HG03571 (cell line): ENCODE data around the gene KRT80.

Source experiments
- ATAC-seq: cut with Tn5 transposase; IDR thresholded peaks from one replicate; pipeline ENCODE4 v1.9.1; 2021; ENCODE audit not compliant: unreplicated experiment

KRT80 gene

DNA sequence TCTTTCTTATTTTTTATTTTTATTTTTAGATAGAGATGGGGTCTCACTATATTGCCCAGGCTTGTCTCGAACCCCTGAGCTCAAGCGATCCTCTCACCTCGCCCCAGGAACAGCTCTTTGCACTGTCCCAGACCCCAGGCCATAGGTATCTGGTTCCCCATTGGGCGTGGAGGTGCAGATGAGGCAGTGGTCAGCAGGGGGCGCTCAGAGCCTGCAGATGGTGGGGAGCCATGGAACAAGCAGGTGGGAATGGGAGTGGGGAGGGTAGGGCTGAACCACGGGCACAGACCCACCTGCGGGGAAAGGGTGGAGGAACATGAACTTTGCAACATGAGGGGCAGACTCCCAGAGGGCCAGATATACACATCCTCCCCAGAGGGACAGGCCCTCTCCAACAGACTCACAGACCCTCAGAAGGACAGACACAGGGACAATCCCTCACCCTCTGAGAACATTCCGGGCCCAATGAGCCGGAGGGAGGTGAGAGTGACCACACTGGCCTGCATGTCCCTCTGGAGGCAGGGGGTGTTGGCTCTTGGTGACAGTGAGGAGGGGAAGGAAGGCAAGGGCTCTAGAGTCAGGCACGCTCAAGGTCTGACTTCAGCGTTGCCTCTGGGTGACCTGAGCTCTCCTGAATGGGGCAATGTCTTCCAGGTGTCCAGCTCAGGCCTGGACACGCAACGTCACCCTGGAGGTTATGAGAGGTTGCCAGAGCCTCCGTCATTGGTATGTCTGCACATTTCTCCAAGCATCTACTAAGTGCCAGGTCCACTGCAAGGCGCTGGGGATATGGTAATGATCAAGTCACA is 34.9 kb downstream of the KRT80 start:
- ATAC-seq, result no peak

DNA sequence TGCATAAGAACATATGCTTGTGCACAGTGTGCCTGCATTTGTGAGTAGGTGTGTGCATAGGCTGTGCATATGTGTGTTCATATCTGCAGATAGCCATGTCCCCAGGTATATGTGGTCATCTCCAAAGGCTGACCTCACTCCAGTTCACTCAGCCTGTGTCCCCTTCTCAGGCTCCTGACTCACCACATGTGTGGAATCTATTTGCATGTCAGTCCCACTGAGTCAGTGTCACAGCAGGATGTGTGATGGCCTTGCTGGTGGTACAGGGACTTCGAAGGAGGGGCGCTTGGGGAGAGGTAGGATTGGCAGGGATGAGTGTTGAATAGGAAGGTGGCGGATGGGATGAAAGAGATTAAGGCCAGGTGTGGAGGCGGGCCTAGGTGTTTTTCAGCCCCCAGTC is 35.5 kb downstream of the KRT80 start:
- ATAC-seq, result no peak

- no peak for ATAC-seq
Observed at GRCh38 chr12:52155048-52155868, 36.6 kb downstream of the KRT80 start.

- no peak for ATAC-seq
Observed at GRCh38 chr12:52152905-52153317, 38.9 kb downstream of the KRT80 start.

DNA sequence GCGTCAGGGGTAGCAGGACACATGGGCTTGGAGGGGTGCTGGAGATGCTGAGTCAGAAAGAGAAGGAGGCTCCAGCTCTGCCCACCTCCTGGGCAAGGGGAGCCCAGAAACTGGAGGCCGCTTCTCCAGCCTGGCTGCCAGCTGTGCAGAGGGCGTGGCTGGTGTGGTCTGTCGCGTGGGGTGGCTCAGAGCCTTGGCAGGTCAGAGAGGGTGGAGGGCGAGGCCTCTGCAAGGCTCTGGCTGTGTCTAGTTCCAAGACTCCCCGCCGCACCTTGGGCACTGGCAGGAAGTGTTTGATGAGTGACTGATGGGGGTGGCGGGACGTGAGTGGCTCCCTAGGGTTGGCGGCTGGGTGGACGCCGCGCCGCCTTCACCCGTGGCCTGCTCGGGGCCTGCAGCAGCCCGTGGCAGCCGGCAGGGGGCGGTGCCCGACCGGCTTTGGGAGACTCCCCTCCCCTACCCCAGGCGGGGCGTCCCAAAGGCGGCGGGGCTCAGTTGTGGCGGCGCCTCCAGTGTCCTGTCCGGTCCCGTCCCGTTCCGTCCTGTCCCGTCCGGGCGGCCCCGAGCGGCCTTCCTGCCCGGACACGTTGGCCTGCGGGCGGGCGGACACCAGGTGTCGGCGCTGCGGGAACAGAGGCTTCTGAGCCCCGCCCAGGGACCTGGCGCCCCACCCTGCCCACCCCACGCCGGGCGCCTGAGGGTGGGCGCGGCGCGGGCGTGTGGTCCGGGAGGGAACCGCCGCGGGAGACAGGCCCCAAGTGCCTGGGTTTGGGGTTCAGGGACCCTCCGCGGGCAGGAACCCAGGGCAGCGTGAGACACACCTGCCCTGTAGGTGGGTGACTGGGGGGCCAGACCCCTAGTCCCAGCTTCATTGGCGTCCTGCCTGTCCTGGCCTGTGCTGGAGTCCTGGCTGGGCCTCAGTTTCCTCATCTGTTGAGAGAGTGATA is 39.7 kb downstream of the KRT80 start:
- ATAC-seq, result no peak

DNA sequence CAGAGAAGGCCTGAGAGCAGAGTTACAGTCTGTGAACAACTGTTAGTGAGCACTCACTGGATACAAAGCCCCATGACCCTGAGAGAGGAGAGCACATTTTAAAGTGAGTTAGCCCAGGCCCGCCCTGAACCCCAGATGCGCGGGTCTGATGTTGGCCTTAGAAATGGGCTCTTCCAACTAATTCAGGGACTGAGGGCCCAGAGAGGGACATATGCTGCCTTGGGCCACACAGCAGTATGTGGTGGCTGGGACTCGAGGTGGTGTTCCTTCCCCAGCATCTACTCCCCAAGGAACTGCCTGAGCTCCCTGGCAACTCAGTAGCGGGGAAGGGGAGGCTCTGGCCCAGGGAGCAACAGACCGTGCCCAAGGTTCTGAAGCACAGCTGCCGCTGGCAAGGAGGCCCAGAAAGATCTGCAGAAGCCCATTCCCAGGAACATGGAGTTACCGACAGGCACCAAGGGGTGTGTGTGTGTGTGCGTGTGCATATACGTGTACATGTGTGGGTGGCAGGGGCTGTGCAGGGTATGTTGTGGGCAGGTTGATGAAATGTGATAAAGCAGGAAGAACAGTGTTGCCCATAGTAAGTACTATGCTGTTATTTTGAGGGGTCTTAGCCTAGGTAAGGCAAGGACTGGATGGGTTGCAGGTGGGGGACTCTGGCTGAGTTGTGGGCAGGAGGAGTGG is 40.5 kb downstream of the KRT80 start:
- ATAC-seq, result no peak

DNA sequence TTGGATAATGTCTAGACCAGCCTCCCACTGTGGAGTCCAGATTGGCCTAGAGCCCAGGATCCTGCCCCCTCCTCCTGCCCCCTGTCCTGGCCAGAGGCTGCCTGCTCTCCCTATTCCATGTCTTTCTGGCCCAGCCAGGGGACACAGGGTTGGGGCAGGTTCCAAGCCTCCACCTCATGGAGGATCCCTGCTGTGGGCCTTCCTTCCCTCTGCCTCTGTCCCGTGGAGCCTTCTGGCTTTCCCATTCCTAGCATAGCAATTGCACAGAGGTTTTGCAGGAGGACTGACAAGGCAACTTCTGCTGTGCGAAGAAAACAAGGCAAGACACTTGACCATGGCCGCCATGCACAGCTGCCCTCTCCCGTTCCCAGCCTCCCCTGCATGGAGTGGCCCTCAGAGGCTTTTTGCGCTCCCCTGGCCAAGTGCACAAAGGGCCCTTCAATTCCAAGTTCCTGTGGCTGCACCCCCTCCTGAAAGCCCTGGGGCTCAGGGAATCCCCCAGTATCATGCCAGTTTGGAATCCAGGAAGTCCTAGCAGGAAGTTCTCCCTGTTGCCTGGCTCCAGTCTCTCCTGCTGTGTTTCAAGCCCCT is 42.1 kb downstream of the KRT80 start:
- ATAC-seq, result no peak

DNA sequence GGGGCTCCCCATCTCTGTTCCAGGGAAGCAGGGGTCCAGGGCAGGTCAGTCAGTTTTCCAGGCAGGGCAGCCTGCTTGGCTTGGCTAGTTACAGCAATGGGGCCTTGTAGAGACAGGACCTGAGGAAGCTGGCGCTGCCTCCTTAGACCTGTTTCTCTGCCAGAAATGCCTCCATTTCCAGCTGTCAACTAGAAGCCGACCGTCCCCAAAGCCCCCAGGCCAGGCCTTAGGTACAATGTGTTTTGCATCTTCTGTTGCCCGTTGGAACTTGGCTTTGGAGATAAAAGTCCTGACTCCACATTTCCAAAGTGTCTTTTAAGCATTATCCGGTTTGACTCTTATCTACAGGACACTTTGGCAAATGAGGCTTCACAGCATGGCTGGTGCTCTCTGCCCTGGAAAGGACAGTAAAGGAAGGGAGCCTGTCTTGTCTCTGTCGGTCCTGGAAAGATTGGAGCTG is 42.6 kb downstream of the KRT80 start:
- ATAC-seq, result no peak

DNA sequence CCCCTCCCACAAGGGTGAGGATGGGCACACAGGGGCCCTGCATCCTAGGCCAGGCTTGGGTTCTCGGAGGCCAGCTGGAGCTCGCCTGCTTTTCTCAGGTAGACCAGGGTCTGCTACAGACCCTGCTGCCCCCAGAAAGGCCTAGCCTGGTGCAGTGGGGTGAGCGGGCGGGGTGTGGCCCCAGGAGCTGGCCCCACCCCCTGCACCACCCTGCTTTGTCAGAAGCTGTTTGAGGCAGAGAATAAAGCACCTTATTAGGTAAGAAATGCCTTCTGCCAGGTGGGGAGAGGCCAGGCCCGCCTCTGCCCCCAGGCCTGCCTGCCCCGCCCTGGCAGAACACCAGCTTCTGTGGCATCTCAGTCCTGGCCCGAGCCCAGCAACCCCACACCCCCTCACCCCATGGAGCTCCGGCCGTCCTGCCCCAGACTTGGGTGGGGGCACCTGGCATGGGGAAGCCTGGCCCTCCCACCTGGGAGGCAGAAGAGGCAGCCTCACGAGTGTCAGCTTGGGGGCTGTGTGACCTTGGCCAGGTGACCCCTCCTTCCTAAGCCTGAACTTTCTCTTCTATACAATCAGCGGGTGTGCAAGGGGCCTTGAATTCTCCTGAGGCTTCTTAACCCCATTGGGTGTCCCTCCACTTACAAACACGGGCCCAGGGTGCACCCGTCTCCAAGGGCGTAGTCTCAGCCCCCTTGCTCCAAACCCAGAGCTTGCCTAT is 43.2 kb downstream of the KRT80 start:
- no peak for ATAC-seq

- no peak for ATAC-seq
Observed at GRCh38 chr12:52147964-52148463, 43.8 kb downstream of the KRT80 start.

DNA sequence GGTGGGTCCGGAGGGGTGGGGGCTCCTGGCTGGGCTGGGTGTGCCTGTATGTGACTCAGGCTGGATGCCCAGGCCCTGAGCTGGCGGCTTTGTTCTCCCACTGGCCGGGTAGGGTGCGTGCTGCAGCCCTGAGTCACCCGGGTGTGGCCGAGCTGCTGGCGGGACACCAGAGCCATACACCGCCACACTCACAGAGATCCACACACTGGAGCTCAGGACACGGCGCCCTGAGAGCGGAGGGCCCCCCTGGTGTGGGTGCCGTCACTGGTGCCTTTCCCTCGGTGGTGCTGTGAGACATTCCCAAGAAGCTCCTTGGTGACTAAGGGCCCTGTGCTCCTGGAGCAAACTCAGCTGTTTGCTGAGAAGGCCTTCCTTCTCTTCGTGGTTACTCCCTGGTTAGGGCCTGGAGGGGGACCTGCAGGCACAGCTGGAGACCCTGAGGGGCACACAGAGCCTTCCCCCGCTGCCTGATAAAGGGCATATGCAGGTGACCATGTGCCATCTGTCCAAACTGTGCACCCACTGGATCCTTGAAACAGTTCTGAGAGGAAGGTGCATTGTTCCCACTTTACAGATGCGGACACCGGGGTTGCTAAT is 44.3 kb downstream of the KRT80 start:
- ATAC-seq, result no peak

GRCh38 chr12:52146822-52147366 is 44.9 kb downstream of the KRT80 start:
- no peak for ATAC-seq

GRCh38 chr12:52146089-52146821 is 45.6 kb downstream of the KRT80 start:
- no peak for ATAC-seq

GRCh38 chr12:52145228-52146088 is 46.4 kb downstream of the KRT80 start:
- ATAC-seq, result no peak

DNA sequence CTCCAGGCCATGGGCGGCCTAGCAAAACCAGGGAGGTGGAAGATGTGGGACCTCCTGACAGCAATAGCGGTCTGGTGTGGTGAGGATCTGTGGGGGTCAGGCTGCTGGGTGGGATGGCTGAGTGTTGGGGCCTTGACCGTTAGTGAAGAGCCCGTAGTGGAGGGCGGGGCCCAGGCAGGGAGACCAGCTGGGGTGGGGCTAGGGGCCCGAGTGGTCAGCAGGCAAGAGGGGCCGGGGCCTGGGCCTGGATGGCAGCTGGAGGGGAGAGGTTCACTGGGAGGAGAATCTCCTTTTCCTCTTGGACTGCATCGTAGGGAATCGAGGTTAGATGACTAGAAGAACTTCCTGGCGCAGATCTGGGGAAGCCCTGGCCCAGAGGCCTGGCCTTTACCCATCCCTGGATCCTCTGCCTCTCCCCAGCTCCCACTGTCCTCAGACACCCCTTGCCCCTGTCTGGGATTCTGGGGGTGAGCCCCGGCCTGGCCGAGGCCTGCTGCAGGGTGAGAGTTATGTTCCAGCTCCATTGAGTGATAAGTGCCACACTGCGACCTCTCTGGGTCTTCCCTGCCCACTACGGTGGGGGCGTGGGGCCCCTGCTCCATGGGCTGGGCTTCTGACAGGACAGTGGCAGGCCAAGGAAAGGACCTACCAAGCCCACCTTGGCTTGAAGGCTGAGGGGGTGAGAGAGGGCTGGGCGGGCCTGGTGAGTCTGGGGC is 47.1 kb downstream of the KRT80 start:
- ATAC-seq, result no peak

GRCh38 chr12:52142431-52142830 is 49.4 kb downstream of the KRT80 start:
- ATAC-seq, result no peak
